Mesendoderm (in vitro differentiated cells): Measurements from ENCODE around the gene TANK.

ENCODE experiments used
- DNase-seq: peaks from one replicate; pipeline ENCODE4 v3.0.0; 2013
- H2AK5ac ChIP-seq: 2 replicates; pipeline ENCODE4 v1.6.1; 2013; ENCODE audit warnings: low read length, inconsistent platforms
- H2BK120ac ChIP-seq: 2 replicates; pipeline ENCODE4 v1.6.1; 2013; ENCODE audit warnings: low read depth, mild to moderate bottlenecking, low read length, moderate library complexity, mixed read lengths
- H2BK15ac ChIP-seq: replicated peaks from 2 replicates; pipeline ENCODE4 v1.6.1; 2013; ENCODE audit warnings: low read depth, mild to moderate bottlenecking, moderate library complexity
- H2BK5ac ChIP-seq: 2 replicates; pipeline ENCODE4 v1.6.1; 2013; ENCODE audit warnings: low read length, inconsistent platforms
- H3K18ac ChIP-seq: 2 replicates; pipeline ENCODE4 v1.6.1; 2013; ENCODE audit warnings: mild to moderate bottlenecking, low read length, mixed read lengths
- H3K23ac ChIP-seq: one replicate; pipeline ENCODE4 v1.6.1; 2013; ENCODE audit warnings: low read length
- H3K27ac ChIP-seq: 2 replicates; pipeline ENCODE4 v1.5.1; 2013; ENCODE audit warnings: low read depth, mild to moderate bottlenecking, inconsistent platforms, low read length, moderate library complexity
- H3K27me3 ChIP-seq: 2 replicates; pipeline ENCODE4 v1.6.1; 2013; ENCODE audit warnings: low read length, control low read depth, mild to moderate bottlenecking, inconsistent platforms; ENCODE audit not compliant: insufficient read depth, poor library complexity
- H3K36me3 ChIP-seq: 2 replicates; pipeline ENCODE4 v1.6.1; 2013; ENCODE audit warnings: low read length, inconsistent platforms; ENCODE audit not compliant: control insufficient read depth, insufficient read depth
- H3K4ac ChIP-seq: one replicate; pipeline ENCODE4 v1.6.1; 2013; ENCODE audit warnings: low read depth, mild to moderate bottlenecking, low read length, moderate library complexity
- H3K4me1 ChIP-seq: 2 replicates; pipeline ENCODE4 v1.6.1; 2013; ENCODE audit warnings: low read depth, low read length, inconsistent platforms; ENCODE audit not compliant: control insufficient read depth
- H3K4me2 ChIP-seq: 2 replicates; pipeline ENCODE4 v1.6.1; 2013; ENCODE audit warnings: low read length
- H3K4me3 ChIP-seq: 2 replicates; pipeline ENCODE4 v1.5.1; 2013; ENCODE audit warnings: mild to moderate bottlenecking, low read length
- H3K56ac ChIP-seq: one replicate; pipeline ENCODE4 v1.6.1; 2013; ENCODE audit warnings: low read length
- H3K79me1 ChIP-seq: 2 replicates; pipeline ENCODE4 v1.6.1; 2013; ENCODE audit warnings: low read length, inconsistent platforms
- H3K79me2 ChIP-seq: 2 replicates; pipeline ENCODE4 v1.6.1; 2013; ENCODE audit warnings: mild to moderate bottlenecking, low read length; ENCODE audit not compliant: control insufficient read depth, insufficient read depth
- H3K9ac ChIP-seq: 2 replicates; pipeline ENCODE4 v1.6.1; 2013; ENCODE audit warnings: low read length, inconsistent platforms
- H4K5ac ChIP-seq: one replicate; pipeline ENCODE4 v1.6.1; 2013; ENCODE audit warnings: low read length
- H4K8ac ChIP-seq: one replicate; pipeline ENCODE4 v1.6.1; 2013; ENCODE audit warnings: low read depth, mild to moderate bottlenecking, control low read depth, low read length, moderate library complexity
- WGBS: extraction: QIAGEN DNeasy Blood & Tissue Kit; methylation state at CpG from one replicate; pipeline ENCODE4 v1.1.7; 2013; ENCODE audit warnings: low lambda C conversion rate, missing lambda C conversion rate; ENCODE audit not compliant: insufficient coverage; ENCODE audit errors: extremely low coverage; 5-methylcytosine and 5-hydroxymethylcytosine counted together

Gene TANK

DNA sequence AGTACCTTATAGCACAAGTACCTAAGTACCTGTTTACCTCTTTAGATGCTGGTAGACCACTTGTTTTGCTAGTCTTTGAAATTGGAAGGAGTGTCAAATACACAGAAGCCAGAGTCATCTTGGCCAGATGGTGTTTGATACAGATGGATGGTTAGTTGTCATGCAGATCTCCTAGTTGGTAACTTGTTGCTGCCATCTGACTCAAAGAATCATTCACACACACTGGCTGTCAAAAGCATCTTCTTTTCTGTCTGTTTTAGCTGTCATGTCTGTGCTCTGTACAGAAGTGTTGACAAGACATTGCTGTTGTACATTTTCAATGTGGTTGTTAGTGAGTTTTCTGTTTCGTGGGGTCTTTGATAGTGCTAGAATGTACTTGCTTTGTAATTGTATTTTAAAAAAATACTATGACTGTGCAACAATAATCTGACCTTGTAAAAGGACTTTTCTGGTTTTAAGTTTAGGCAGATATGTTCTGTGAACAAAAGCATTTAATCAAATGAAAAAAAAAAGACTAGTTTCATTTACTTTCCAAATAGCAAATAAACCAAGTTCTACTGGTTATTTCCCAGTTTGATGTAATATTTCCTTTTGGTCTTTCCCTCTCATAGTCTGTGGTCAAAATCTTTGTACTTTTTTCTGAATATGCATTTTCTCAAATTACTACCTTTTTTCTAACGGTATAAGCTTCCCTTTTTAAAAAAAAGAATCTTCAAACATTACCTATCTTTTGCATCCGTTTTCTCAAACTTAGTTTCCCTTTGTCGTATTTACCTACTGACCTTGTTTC, 39.9 kb downstream of the TANK start:
- Histone ChIP-seq H2BK120ac (no peak overlapping the region), H3K4me3 (no peak overlapping the region), H3K79me2 (no peaks in the 10 kb centered on the region), H2AK5ac (no peak overlapping the region), H2BK15ac (no peak overlapping the region), H3K18ac (no peak overlapping the region), H3K56ac (no peak overlapping the region), H3K23ac (no peak overlapping the region), H3K4me1 (no peaks in the 10 kb centered on the region), H3K4ac (no peak overlapping the region), H3K27me3 (no peaks in the 10 kb centered on the region), H4K8ac (no peak overlapping the region), H3K27ac (no peak overlapping the region), H4K5ac (no peak overlapping the region), H3K4me2 (no peak overlapping the region), H2BK5ac (no peak overlapping the region), H3K9ac (no peak overlapping the region), H3K79me1 (no peaks in the 10 kb centered on the region), H3K36me3 (no peaks in the 10 kb centered on the region)
- no CpG with 5 or more reads among the region's 4 CpGs for WGBS
- no peak for DNase-seq

DNA sequence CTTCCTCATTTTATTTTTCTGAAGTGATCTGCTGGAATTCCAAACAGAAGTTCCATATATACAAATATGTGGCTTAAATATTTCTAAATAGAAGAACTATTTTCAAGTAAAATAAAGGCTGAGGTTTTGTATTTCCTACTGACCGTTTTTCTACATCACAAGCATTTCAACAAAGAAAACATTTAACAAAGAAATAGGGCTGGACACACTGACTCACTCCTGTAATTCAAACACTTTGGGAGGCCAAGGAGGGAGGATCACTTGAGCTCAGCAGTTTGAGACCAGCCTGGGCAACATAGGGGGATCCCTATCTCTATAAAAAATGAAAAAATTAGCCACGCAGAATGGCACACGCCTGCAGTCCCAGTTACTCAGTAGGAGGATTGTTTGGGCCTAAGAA, 44.6 kb downstream of the TANK start:
- no peak overlapping the region for H4K8ac ChIP-seq
- no peaks in the 10 kb centered on the region for H3K27me3 ChIP-seq
- no peaks in the 10 kb centered on the region for H3K4me1 ChIP-seq
- no peak overlapping the region for H3K18ac ChIP-seq
- H3K9ac ChIP-seq, result no peak overlapping the region
- no peak overlapping the region for H3K56ac ChIP-seq
- no peak overlapping the region for H3K4ac ChIP-seq
- H2BK120ac ChIP-seq, result no peak overlapping the region
- no peaks in the 10 kb centered on the region for H3K79me1 ChIP-seq
- H2AK5ac ChIP-seq, result no peak overlapping the region
- H3K4me3 ChIP-seq, result no peak overlapping the region
- no CpG with 5 or more reads among the region's 3 CpGs for WGBS
- H2BK5ac ChIP-seq, result no peak overlapping the region
- H3K36me3 ChIP-seq, result no peaks in the 10 kb centered on the region
- no peak overlapping the region for H3K4me2 ChIP-seq
- H4K5ac ChIP-seq, result no peak overlapping the region
- no peak for DNase-seq
- H3K27ac ChIP-seq, result no peak overlapping the region
- H3K23ac ChIP-seq, result no peak overlapping the region
- H3K79me2 ChIP-seq, result no peaks in the 10 kb centered on the region
- no peak overlapping the region for H2BK15ac ChIP-seq

DNA sequence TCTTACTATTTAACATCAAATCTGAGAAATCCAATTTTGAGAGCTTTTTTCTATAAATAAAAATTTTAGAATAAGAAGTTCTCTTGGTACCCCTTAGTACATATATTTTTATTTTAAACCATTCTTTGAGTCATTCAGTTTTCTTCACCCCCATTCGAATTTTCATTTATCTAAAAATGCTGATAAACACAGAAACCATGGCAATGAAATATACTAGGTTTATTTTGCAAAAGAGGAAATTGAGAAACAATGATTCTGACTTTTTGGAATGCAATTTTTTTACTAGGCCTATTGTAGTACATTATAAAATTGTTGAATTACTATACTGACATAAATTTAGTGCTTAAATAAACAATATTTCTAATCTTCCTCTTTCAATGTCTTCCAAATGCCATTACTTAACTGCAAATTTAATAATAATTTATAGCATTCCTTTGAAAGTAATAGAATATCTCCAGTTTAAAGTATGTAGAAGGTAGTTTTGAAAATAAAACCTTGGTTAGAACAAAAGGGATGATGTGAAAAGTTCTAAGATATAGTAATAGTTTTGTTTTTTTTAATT, 46.3 kb downstream of the TANK start:
- Histone ChIP-seq H3K4me2 (no peak overlapping the region), H3K4ac (no peak overlapping the region), H3K4me3 (no peak overlapping the region), H3K9ac (no peak overlapping the region), H3K79me2 (no peaks in the 10 kb centered on the region), H2AK5ac (no peak overlapping the region), H3K79me1 (no peaks in the 10 kb centered on the region), H3K23ac (no peak overlapping the region), H4K5ac (no peak overlapping the region), H3K27ac (no peak overlapping the region), H3K18ac (no peak overlapping the region), H4K8ac (no peak overlapping the region), H3K56ac (no peak overlapping the region), H3K27me3 (no peaks in the 10 kb centered on the region), H2BK15ac (no peak overlapping the region), H2BK120ac (no peak overlapping the region), H2BK5ac (no peak overlapping the region), H3K4me1 (no peaks in the 10 kb centered on the region), H3K36me3 (no peaks in the 10 kb centered on the region)
- DNase-seq, result no peak
- no CpG with 5 or more reads among the region's 1 CpG for WGBS

GRCh38 chr2:161207941-161208340, 47.7 kb downstream of the TANK start:
- Histone ChIP-seq H3K36me3 (no peaks in the 10 kb centered on the region), H2BK15ac (no peak overlapping the region), H2BK5ac (no peak overlapping the region), H4K5ac (no peak overlapping the region), H4K8ac (no peak overlapping the region), H3K18ac (no peak overlapping the region), H3K56ac (no peak overlapping the region), H3K27me3 (no peaks in the 10 kb centered on the region), H3K23ac (no peak overlapping the region), H3K9ac (no peak overlapping the region), H3K4me1 (no peaks in the 10 kb centered on the region), H3K4me3 (no peak overlapping the region), H3K4me2 (no peak overlapping the region), H3K27ac (no peak overlapping the region), H3K79me1 (no peaks in the 10 kb centered on the region), H2BK120ac (no peak overlapping the region), H3K79me2 (no peaks in the 10 kb centered on the region), H3K4ac (no peak overlapping the region), H2AK5ac (no peak overlapping the region)
- WGBS, result no CpG with 5 or more reads among the region's 1 CpG
- DNase-seq, result no peak

DNA sequence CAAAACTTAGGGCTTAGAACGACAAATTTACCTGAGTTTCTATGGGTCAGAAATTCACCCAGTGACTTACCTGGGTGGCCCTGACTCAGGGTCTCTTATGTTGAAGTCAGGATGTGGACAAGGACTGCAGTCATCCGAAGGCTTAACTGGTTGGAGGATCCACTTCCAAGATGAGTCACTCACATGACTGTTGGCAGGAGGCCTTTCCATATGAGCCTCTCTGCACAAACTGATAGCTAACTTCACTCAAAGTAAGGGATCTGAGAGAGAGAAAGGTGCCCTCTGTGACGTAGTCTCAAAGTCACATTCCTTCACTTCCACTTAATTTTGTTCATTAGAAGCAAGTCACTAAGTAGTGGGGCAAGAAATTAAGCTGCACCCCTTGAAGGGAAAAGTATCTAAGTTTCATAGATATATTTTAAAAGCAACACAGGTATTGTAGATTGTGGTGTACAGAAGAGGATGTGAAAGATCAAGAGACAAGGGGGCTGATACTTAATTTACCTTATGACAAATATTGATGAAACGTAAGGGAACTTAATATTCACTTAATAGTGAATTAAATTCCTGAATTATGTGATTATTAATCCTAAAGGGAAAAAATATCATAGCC, 48.4 kb downstream of the TANK start:
- no peaks in the 10 kb centered on the region for H3K4me1 ChIP-seq
- no CpG with 5 or more reads among the region's 4 CpGs for WGBS
- H3K79me1 ChIP-seq, result no peaks in the 10 kb centered on the region
- H3K4ac ChIP-seq, result no peak overlapping the region
- no peak overlapping the region for H4K5ac ChIP-seq
- H3K36me3 ChIP-seq, result no peaks in the 10 kb centered on the region
- H2AK5ac ChIP-seq, result no peak overlapping the region
- H2BK5ac ChIP-seq, result no peak overlapping the region
- H2BK15ac ChIP-seq, result no peak overlapping the region
- H3K4me3 ChIP-seq, result no peak overlapping the region
- DNase-seq, result peak; percentile 70
- no peak overlapping the region for H3K9ac ChIP-seq
- H3K79me2 ChIP-seq, result no peaks in the 10 kb centered on the region
- H3K56ac ChIP-seq, result no peak overlapping the region
- no peak overlapping the region for H3K18ac ChIP-seq
- no peak overlapping the region for H3K27ac ChIP-seq
- H4K8ac ChIP-seq, result no peak overlapping the region
- H2BK120ac ChIP-seq, result no peak overlapping the region
- no peak overlapping the region for H3K4me2 ChIP-seq
- H3K27me3 ChIP-seq, result no peaks in the 10 kb centered on the region
- no peak overlapping the region for H3K23ac ChIP-seq
